Fibroblast of skin of right quadriceps (primary cell): ENCODE results near the gene IQCF5.
"Not testable (repeated sequence)": the region's sequence is repeated elsewhere in the genome, so short reads cannot be mapped to it uniquely, and the experiment has no call there.

ENCODE experiments used
- DNase-seq: peaks from one replicate; pipeline ENCODE4 v3.0.0-alpha.2; 2013

Gene IQCF5

DNA sequence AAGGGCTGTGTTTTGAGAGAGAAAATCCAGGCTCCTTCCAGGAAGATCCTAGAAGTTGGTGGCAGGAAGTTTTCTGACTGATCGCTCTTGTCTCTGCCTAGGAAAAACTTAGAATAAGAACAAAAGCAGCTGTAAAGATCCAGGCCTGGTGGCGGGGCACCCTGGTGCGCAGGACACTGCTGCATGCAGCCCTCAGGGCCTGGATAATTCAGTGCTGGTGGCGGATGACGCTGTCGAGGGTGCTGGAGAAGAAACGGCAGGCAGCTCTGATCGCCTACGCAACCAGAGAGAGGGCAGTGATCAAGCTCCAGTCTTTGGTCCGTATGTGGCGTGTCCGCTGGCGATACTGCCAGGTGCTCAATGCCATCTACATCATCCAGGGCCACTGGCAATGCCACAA, 12.5 kb downstream of the IQCF5 start:
- DNase-seq = no peak

- DNase-seq = no peak
Measured at GRCh38 chr3:51860703-51861665, 14.4 kb downstream of the IQCF5 start, which contains the start of gene IQCF2. Gene IQCF2, plus strand, starts transcription at chr3:51861615. Its CDS starts 52 bp downstream, at chr3:51861667.

DNA sequence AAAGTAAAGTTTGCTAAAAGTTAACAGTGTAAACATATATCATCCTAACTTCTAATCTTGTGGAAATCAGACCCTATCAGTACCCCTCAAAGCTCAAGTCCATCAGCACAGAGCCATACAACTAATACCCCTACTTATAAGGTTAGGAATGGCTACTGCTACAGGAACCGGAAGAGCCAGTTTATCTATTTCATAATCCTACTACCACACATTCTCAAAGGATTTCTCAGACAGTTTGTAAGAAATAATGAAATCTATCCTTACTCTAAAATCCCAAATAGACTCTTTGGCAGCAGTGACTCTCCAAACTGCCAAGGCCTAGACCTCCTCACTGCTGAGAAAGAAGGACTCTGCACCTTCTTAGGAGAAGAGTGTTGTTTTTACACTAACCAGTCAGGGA, 20.0 kb downstream of the IQCF5 start:
- DNase-seq = not testable (repeated sequence)

DNA sequence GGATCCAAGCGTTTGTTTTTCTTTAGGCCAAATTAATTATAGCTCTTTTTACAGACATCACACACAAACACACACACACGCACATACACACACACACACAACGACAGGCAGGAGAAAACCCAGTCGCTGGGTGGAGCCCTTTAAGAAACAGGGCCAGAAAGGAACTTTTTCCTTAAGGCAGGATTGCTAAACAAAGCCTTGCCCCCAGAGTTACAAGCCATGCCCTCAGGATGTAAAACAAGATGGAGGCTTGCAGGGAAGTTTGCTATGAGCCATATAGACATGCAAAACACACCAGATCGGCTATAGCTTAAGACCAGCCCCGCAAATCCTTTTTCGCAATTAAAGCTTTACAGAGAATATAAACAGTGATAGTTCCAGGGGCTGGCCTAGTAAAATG, 30.3 kb downstream of the IQCF5 start:
- DNase-seq = no peak

DNA sequence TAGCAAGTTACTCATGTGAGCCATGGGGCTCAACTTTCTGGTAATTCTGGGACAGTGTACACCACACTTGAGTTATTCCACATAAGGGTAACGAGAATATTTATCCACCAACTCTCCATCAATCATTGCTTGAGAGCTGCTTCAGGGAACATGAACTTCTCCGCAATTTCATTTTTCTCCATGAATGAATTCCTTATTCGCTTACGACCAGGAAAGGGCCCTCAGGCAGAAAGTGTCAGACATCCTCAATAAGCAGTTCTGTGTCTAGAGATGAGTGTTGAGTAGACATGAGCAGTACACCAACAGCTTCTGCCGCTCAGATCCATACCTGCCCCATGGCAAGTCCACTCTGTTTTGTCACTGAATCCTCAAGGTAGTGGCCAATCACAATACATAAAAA, 38.8 kb downstream of the IQCF5 start:
- DNase-seq = no peak

- DNase-seq = no peak
Measured at GRCh38 chr3:51830836-51831385, 44.5 kb downstream of the IQCF5 start.

DNA sequence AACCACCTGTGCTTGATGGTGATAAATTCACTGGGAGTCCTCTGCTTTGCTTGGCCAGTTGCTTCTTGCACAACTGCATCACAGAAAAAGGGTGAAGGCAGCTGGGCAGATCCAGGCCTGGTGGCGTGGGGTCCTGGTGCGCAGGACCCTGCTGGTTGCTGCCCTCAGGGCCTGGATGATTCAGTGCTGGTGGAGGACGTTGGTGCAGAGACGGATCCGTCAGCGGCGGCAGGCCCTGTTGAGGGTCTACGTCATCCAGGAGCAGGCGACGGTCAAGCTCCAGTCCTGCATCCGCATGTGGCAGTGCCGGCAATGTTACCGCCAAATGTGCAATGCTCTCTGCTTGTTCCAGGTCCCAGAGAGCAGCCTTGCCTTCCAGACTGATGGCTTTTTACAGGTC, 45.1 kb downstream of the IQCF5 start:
- no peak for DNase-seq

DNA sequence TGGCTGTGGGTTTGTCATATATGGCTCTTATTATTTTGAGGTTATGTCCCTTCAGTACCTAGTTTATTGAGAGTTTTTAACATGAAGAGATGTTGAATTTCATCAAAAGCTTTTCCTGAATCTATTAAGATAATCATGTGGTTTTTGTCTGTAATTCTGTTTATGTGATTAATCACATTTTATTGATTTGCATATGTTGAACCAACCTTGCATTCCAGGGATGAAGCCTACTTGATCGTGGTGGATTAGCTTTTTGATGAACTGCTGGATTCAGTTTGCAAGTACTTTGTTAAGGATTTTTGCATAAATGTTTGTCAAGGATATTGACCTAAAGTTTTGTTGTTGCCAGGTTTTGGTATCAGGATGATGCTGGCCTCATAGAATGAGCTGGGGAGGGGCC, 47.1 kb downstream of the IQCF5 start:
- no peak for DNase-seq
